Neural crest cell (in vitro differentiated cells): Measurements from ENCODE around the gene DLG1. TPM values are rescaled to one million over a fixed set of nuclear protein-coding genes. Genes with fewer than 3 reads are reported as not detected.

Source experiments
- DNase-seq: peaks from one replicate; pipeline ENCODE4 v3.0.0; 2021; ENCODE audit warnings: low read depth, mixed read lengths, low spot score
- H3K27ac Mint-ChIP-seq: one replicate; pipeline ENCODE4 v1.8.0; 2021; ENCODE audit warnings: mild to moderate bottlenecking, mixed read lengths; ENCODE audit not compliant: unreplicated experiment
- H3K27me3 Mint-ChIP-seq: 2 replicates; pipeline ENCODE4 v1.8.0; 2021; ENCODE audit warnings: low read depth, mild to moderate bottlenecking, mixed read lengths
- H3K36me3 Mint-ChIP-seq: 2 replicates; pipeline ENCODE4 v1.8.0; 2021; ENCODE audit warnings: low read depth, mild to moderate bottlenecking, mixed read lengths
- H3K4me1 Mint-ChIP-seq: 2 replicates; pipeline ENCODE4 v1.8.0; 2021; ENCODE audit warnings: mixed read lengths
- H3K4me3 Mint-ChIP-seq: one replicate; pipeline ENCODE4 v1.8.0; 2021; ENCODE audit warnings: mild to moderate bottlenecking, mixed read lengths
- H3K9me3 Mint-ChIP-seq: 2 replicates; pipeline ENCODE4 v1.8.0; 2021; ENCODE audit warnings: mixed read lengths
- CTCF ChIP-seq: fragments of 200-600 bp; sonication (generic); conservative IDR thresholded peaks from 2 replicates; pipeline ENCODE4 v1.5.0; 2021; ENCODE audit warnings: antibody characterized with exemption, mild to moderate bottlenecking
- total RNA-seq: library from RNA; stranded (reverse); gene quantifications from 2 replicates; pipeline ENCODE4 v1.2.1, GENCODE V29; 2021

Gene DLG1
- total RNA-seq, 1 donor from 2014 or later = 95.5 TPM

- no peak for DNase-seq
Measured at GRCh38 chr3:197015790-197016736, 282.3 kb downstream of the DLG1 start.

GRCh38 chr3:197014942-197015575 is 283.4 kb downstream of the DLG1 start:
- no peak for TF ChIP-seq CTCF
- H3K9me3 Mint-ChIP-seq = no peaks in the 10 kb centered on the region
- no peak overlapping the region for H3K4me3 Mint-ChIP-seq
- H3K4me1 Mint-ChIP-seq = peaks cover 27% of the 10 kb centered on the region
- no peaks in the 10 kb centered on the region for H3K36me3 Mint-ChIP-seq
- H3K27me3 Mint-ChIP-seq = no peaks in the 10 kb centered on the region
- no peak for DNase-seq
- no peak overlapping the region for H3K27ac Mint-ChIP-seq

More at GRCh38 chr3:197015790-197016736, 282.3 kb downstream of the DLG1 start:
- peaks cover 31% of the 10 kb centered on the region for H3K4me1 Mint-ChIP-seq
- no peaks in the 10 kb centered on the region for H3K27me3 Mint-ChIP-seq
- H3K36me3 Mint-ChIP-seq = no peaks in the 10 kb centered on the region
- TF ChIP-seq CTCF = no peak
- no peaks in the 10 kb centered on the region for H3K9me3 Mint-ChIP-seq
- no peak overlapping the region for H3K4me3 Mint-ChIP-seq
- no peak overlapping the region for H3K27ac Mint-ChIP-seq

- TF ChIP-seq CTCF = no peak
- H3K36me3 Mint-ChIP-seq = no peaks in the 10 kb centered on the region
- no peaks in the 10 kb centered on the region for H3K9me3 Mint-ChIP-seq
- DNase-seq = no peak
- no peaks in the 10 kb centered on the region for H3K27me3 Mint-ChIP-seq
- no peak overlapping the region for H3K27ac Mint-ChIP-seq
- H3K4me1 Mint-ChIP-seq = peaks cover 17% of the 10 kb centered on the region
- H3K4me3 Mint-ChIP-seq = no peak overlapping the region
Measured at GRCh38 chr3:197014024-197014423, 284.4 kb downstream of the DLG1 start.

- TF ChIP-seq CTCF = no peak
- H3K4me1 Mint-ChIP-seq = peaks cover 11% of the 10 kb centered on the region
- no peaks in the 10 kb centered on the region for H3K27me3 Mint-ChIP-seq
- DNase-seq = no peak
- no peaks in the 10 kb centered on the region for H3K36me3 Mint-ChIP-seq
- H3K27ac Mint-ChIP-seq = no peak overlapping the region
- no peak overlapping the region for H3K4me3 Mint-ChIP-seq
- H3K9me3 Mint-ChIP-seq = no peaks in the 10 kb centered on the region
Measured at GRCh38 chr3:197012540-197012883, 285.9 kb downstream of the DLG1 start.

- Mint-ChIP-seq H3K4me1 (peaks cover 11% of the 10 kb centered on the region), H3K4me3 (no peak overlapping the region), H3K27me3 (no peaks in the 10 kb centered on the region), H3K27ac (no peak overlapping the region), H3K36me3 (no peaks in the 10 kb centered on the region), H3K9me3 (no peaks in the 10 kb centered on the region)
- TF ChIP-seq CTCF = no peak
- no peak for DNase-seq
Measured at GRCh38 chr3:197011780-197012539, 286.5 kb downstream of the DLG1 start.
